AG04449 (cell line): ENCODE results near the gene RAD51B.

Experiments
- CTCF ChIA-PET: fragments of 350-600 bp; formaldehyde crosslinking; extraction: SDS; loops from one replicate; lab custom pipeline; 2021; ENCODE audit warnings: antibody characterized with exemption; lab: Yijun Ruan, JAX
- POLR2A ChIA-PET: fragments of 400-600, 350-600 bp; formaldehyde crosslinking; extraction: SDS; loops from one replicate; lab custom pipeline; 2020; ENCODE audit warnings: antibody characterized with exemption, inconsistent platforms; lab: Yijun Ruan, JAX
- DNase-seq: peaks from one replicate; pipeline ENCODE4 v3.0.0-alpha.2; 2010; ENCODE audit warnings: low read depth, low spot score
- H3K4me3 ChIP-seq: 2 replicates; pipeline ENCODE4 v1.5.1; 2011; ENCODE audit warnings: low read depth, mild to moderate bottlenecking, control low read depth, low read length
- TF ChIP-seq, protein P1 (sequence below): IDR thresholded peaks from one replicate; pipeline ENCODE4 v1.5.1; 2011; ENCODE audit warnings: mild to moderate bottlenecking, moderate library complexity, low read length, control low read depth, inconsistent platforms; ENCODE audit not compliant: insufficient read depth; ENCODE audit errors: missing control alignments

RAD51B gene

GRCh38 chr14:68634332-68634731 is 814.8 kb downstream of the RAD51B start:
- ChIA-PET CTCF (no interaction called here), POLR2A (no interaction called here)
- TF ChIP-seq, protein P1, sequence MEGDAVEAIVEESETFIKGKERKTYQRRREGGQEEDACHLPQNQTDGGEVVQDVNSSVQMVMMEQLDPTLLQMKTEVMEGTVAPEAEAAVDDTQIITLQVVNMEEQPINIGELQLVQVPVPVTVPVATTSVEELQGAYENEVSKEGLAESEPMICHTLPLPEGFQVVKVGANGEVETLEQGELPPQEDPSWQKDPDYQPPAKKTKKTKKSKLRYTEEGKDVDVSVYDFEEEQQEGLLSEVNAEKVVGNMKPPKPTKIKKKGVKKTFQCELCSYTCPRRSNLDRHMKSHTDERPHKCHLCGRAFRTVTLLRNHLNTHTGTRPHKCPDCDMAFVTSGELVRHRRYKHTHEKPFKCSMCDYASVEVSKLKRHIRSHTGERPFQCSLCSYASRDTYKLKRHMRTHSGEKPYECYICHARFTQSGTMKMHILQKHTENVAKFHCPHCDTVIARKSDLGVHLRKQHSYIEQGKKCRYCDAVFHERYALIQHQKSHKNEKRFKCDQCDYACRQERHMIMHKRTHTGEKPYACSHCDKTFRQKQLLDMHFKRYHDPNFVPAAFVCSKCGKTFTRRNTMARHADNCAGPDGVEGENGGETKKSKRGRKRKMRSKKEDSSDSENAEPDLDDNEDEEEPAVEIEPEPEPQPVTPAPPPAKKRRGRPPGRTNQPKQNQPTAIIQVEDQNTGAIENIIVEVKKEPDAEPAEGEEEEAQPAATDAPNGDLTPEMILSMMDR, result no peak
- DNase-seq, result no peak
- H3K4me3 ChIP-seq, result no peak overlapping the region

GRCh38 chr14:68634874-68635595 is 815.5 kb downstream of the RAD51B start:
- CTCF ChIA-PET, result no interaction called here

GRCh38 chr14:68636597-68636996 is 817.0 kb downstream of the RAD51B start:
- DNase-seq, result no peak
- ChIA-PET CTCF (interaction anchor here (1.9 kb wide), 1 partner anchor 12 kb away, joined by 6 read pairs; no protein-coding TSS in a partner anchor), POLR2A (interaction anchor here (0.7 kb wide), 1 partner anchor 100 kb away, joined by 3 read pairs; no protein-coding TSS in a partner anchor)

More at GRCh38 chr14:68634874-68635595, 815.5 kb downstream of the RAD51B start:
- TF ChIP-seq, protein P1, result no peak
- H3K4me3 ChIP-seq, result no peak overlapping the region
- DNase-seq, result no peak
- POLR2A ChIA-PET, result no interaction called here

GRCh38 chr14:68637106-68638021 is 817.8 kb downstream of the RAD51B start:
- TF ChIP-seq, protein P1, result no peak
- ChIA-PET CTCF (interaction anchor here (0.7 to 1.9 kb wide), 4 partner anchors 13 to 79 kb away, joined by 3 to 6 read pairs (median 4); no protein-coding TSS in a partner anchor), POLR2A (interaction anchor here (0.7 kb wide), 1 partner anchor 99 kb away, joined by 3 read pairs; no protein-coding TSS in a partner anchor)
- no peak for DNase-seq
- H3K4me3 ChIP-seq, result no peak overlapping the region

More at GRCh38 chr14:68636597-68636996, 817.0 kb downstream of the RAD51B start:
- TF ChIP-seq, protein P1, result no peak
- H3K4me3 ChIP-seq, result no peak overlapping the region

DNA sequence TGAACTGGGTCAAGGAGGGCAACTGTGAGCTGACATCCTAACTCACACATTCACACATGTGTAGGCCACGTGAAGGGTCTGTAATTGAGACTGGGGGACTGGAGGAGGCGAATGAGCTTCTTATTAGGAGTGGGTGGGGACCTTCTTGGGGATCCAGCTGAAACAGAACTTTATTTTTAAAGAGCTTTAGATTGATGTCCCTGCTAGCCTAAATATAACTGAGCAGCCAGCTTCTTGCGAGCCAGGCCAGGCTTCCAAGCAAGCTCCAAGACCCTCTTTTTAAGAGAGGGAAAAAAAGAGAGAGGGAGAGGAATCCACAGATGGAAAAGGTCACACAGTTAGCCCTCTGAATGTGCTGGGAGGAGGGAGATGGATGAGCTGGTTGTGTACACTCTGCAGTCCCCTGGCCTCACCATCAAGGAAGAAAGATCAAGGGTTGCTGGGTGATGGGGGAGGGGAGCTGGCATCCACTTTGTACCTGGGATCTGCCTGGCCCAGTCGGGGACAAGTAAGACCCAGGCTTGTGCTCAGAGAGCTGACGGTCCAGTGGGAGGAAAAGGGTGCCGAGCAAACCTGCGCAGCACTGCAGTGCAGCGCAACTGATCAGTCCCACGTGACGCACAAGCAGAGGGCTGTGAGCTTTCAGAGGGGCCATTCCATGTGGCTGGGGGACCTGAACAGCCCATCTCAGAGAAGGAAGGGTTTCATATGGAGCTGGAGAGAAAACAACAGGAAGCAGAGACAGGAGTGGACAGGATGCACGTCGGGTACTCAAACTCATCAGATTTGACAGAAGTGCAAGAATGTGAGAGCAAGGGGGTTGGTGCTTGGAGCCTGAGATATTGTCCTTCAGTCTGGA is 818.8 kb downstream of the RAD51B start:
- no peak overlapping the region for H3K4me3 ChIP-seq
- CTCF ChIA-PET, result interaction anchor here (0.7 to 1.9 kb wide), 5 partner anchors 14 to 289 kb away, joined by 3 to 6 read pairs (median 4); no protein-coding TSS in a partner anchor
- no peak for DNase-seq
- POLR2A ChIA-PET, result no interaction called here
- TF ChIP-seq, protein P1, result no peak
